NCI-H2171 treated with DMSO at 0.1 percent for 48 hours (cell line): ENCODE data around the gene DONSON.
"Not testable (repeated sequence)": the region's sequence is repeated elsewhere in the genome, so short reads cannot be mapped to it uniquely, and the experiment has no call there.

ENCODE experiments used
- DNase-seq: peaks from one replicate; lab custom pipeline; 2025; lab: John Stamatoyannopoulos, UW

DONSON gene, protein sequence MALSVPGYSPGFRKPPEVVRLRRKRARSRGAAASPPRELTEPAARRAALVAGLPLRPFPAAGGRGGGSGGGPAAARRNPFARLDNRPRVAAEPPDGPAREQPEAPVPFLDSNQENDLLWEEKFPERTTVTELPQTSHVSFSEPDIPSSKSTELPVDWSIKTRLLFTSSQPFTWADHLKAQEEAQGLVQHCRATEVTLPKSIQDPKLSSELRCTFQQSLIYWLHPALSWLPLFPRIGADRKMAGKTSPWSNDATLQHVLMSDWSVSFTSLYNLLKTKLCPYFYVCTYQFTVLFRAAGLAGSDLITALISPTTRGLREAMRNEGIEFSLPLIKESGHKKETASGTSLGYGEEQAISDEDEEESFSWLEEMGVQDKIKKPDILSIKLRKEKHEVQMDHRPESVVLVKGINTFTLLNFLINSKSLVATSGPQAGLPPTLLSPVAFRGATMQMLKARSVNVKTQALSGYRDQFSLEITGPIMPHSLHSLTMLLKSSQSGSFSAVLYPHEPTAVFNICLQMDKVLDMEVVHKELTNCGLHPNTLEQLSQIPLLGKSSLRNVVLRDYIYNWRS

DNA sequence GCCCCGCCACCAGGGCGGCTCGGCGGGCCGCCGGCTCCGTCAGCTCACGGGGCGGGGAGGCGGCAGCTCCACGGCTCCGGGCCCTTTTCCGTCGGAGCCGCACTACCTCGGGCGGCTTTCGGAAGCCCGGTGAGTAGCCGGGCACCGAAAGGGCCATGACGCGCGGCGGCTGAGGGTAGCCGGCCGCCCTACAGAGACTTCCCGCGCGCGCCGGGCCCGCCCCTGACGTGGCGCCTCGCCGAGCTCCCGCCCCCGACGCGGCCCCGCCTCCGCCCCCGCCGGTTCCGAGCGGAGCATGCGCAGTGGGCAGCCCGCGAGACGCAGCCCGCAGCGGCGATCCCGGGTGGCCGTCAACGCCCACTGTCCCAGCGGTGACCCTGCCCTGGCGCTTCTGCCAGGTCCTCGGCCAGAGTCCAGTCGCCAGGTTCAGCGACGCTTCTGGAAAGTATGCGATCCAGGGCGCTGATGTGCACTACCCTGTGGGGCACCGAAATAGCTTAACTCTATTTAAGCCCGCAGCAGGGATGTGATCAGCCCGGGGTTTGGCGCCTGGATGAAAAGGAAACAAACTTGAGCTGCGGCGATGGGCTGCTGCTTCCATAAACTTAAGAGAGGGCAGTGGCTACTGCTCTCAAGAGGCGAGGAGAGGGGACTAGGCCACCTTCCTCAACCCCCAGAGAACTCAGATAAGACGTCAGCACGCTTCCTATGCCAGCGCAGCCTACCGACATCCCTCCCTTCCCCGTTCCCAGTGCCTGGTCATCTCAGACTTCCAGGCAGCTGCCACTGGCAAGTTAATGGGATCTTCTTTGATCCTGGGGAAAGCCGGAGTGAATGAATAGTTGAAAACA, at the start of gene DONSON:
DONSON (minus strand) TSS at position 200 of the 851 bp plus-strand sequence; CDS start at position 157, 43 bp downstream.
- peak; percentile 71 for DNase-seq

DNA sequence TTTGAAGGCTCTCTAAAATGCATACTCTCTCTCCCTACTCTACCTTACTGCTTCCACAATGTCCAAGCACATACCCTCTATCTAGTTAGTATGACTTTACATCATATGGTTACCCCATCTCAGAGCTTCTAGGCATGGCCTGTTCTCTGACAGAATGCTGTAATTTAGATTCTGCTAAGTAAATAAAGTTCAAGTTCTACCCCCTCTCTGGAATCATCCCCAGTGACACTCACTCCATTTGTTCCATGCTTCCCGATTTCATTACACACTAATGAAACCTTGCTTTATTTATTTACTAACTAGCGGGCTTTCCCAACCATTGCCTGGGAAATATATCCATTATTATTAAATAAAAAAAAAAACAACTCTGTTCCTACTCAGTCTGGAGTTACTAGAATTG, 45.8 kb upstream of the DONSON start:
- no peak for DNase-seq

DNA sequence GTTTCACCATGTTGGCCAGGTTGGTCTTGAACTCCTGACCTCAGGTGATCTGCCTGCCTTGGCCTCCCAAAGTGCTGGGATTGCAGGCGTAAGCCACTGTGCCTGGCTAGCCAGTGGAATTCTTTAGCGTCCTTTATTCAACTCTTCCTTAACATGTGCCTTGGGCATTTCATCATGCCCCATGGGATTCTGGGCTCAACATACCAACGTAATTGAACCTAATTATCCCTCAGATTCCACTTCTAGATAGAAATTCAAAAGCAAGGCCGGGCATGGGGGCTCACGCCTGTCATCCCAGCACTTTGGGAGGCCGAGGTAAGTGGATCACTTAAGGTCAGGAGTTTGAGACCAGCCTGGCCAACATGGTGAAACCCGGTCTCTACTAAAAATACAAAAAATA, 37.7 kb upstream of the DONSON start:
- DNase-seq = not testable (repeated sequence)

DNA sequence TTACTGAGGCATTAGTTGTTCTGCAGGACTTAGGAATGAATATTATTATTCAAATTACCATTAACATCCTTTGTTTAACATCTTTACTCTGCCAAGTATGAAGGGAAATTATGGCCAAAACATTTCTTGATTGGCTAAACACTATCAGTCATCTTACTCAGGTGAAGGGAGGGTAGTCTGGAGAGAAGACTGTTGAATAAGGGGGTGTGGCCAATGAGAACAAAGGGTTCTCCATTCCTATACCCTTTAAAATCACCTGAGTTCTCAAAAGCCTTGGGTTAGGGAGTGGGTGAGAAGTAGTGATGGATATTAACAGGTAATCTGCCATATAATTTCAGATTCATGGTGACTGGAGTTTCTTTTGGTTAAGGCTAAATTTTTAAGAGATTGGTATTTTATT, 33.8 kb upstream of the DONSON start:
- DNase-seq = no peak

DNA sequence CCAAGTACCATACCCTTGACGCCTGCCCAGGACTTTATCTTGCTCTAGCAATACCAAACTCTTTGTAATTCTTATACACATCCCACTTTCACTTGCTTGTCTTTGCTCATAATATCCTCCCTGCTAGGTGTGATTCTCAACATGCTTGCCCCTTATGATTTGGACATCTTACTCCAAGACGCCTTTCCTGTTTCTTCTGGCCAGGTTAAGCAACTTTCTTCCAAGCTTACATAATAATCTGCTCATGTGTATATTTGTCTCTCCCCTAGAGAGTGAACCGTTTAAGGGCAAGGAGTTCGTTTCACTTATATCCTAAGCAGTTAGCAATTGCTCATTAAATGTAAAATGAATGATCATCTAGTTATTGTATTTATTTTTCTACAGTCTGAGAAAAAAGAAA, 31.2 kb upstream of the DONSON start:
- DNase-seq = no peak

DNA sequence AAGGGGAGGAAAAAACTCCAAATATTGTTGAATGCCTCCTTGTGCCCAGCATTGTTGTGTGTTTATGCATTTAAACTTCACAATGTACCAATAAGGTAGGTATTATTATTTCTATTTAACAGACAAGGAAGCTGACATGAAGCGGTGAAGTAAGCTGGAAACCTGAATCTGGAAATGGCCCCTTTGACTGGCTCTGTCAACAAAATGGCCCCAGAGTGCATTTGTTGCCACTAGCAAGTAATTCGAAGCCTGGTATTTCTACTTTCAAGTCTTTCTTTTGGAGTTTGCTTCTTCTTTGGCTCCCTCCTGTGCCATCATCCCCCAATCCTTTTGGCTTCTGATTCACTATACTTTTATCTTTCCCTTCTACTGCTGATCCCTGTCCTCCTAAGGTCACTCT, 29.9 kb upstream of the DONSON start:
- no peak for DNase-seq

DNA sequence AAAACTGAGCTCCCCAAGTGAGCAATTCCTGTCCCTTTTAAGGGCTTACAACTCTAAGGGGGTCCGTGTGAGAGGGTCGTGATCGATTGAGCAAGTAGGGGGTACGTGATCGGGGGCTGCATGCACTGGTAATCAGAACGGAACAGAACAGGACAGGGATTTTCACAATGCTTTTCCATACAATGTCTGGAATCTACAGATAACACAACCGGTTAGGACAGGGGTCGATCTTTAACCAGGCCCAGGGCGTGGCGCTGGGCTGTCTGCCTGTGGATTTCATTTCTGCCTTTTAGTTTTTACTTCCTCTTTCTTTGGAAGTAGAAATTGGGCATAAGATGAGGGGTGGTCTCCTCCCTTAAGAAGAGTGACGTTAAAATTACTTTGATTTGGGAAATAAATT, 29.1 kb upstream of the DONSON start:
- DNase-seq = not testable (repeated sequence)

DNA sequence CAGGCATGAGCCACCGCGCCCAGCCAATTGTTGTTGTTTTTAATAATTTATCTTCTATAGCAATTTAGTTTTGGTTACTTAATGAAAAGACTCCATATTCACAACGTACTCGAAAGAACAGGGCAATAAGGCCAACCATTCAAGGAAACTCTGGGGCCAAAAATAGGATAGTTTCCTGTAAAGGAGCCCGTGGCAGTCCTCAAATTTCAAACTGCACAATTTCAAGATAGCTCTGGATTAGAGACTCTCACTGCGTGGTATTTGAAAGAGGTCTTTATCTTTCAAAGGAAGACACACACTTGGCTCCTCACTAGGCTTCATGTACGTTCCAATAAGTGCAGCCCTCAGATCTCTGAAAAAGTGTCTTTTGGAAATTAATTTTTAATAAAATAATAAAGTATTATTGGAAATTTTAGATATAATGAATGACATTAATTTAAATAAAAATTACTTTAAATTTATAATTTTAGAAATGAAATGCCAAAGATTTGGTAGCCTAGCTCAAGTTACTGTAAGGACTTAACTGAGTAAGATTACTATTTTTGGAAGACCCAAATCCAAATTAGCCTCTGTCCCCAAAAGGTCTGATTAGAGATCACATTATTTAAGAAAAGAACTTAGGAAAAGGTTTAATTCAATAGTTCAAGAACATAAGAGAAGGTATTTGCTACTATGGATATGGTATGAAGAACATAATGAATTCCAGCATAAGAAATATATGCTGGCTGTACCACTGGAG, 22.7 kb upstream of the DONSON start:
- DNase-seq = no peak

DNA sequence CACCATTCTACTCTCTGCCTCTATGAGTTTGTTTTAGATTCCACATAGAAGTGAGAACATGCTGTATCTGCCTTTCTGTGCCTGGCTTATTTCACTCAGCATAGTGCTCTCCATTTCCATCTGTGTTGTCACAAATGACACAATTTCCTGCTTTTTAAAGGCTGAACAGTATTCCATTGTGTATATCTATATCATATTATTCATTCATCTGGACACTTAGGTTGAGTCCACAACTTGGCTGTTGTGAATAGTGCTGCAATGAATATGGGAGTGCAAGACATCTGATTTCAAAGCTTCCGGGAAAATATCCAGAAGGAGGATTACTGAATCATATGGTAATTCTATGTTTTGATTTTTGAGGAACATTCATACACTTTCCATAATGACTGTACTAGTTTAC, 20.1 kb upstream of the DONSON start:
- no peak for DNase-seq

DNA sequence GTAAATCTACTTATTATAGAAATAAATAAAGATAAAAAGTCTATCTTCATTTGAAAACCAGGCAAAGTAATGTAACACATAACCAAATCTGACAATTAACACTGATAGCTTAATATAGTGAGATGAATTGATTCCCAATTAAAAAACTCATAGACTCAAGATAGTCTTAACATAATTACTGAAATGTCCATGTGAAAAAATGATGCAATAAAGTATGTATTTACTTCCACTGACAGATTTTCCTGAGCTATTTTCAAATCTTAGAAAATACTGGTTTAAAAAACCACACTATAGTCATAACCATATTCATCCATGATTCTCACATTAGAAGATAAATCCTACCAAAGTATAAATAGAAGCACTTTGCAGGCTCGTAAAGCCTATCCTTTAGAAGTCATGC, 9.6 kb upstream of the DONSON start:
- no peak for DNase-seq

DNA sequence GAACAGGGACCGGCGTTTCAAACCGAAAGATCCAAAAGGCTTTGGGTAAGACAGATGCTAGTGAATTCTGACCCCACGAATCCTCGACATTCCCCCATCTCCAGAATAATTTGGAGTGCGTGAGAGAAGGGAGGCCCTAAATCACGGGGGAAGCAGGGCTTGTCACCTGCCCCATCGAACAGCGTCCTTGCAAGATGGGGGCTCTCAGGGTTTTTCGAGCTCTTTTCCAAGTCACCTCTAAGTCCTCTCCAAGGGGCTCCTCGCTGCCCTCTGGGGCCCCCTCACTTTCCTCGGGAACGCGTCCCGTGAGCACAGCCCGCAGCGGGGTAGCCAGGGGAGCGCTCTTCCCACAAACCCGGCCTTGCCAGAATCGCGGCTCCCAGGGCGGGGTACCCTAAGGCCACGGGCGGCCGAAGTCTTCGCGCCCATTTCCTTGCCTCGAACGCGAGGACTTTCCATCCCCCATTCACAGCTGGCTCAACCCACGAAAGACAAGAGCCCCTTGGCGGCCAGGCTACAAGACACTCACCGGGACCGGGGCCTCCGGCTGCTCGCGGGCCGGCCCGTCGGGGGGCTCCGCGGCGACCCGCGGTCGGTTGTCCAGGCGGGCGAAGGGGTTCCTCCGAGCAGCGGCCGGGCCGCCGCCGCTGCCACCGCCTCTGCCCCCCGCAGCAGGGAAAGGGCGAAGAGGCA, 546 bp downstream of the DONSON start:
- peak; percentile 48 for DNase-seq

DNA sequence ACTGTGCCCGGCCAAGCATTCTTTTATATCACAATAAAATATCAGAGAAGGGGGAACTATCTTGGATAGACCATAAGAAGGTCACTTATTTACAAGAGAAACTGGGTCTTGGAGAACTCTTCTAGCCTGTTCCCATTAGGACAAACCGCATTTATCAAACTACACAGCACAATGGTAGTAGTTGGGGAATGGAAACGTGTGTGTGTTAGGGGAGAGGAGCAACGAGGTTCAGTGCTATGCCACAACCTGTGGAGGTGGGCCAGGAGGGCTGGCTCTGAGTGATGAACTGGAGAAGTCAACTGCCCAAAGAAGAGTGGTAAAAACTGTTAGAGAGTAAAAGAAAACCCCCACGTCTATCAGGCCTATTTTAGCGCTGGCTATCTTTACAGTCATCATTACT, 1.6 kb downstream of the DONSON start:
- no peak for DNase-seq

DNA sequence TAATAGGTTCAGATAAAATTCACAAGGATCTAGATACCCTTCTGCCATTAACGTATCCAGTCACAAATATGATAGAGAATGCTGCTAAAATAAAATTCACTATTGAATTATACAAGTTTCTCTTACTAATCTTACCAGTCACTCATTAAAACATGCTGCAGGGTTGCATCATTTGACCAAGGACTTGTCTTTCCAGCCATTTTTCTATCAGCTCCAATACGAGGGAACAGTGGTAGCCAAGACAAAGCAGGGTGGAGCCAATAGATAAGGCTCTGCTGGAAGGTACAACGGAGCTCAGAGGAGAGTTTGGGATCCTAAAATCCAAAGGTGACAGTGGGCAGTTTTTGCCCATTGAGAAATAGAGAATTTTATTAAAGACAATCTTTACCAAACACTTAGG, 4.0 kb downstream of the DONSON start:
- no peak for DNase-seq

DNA sequence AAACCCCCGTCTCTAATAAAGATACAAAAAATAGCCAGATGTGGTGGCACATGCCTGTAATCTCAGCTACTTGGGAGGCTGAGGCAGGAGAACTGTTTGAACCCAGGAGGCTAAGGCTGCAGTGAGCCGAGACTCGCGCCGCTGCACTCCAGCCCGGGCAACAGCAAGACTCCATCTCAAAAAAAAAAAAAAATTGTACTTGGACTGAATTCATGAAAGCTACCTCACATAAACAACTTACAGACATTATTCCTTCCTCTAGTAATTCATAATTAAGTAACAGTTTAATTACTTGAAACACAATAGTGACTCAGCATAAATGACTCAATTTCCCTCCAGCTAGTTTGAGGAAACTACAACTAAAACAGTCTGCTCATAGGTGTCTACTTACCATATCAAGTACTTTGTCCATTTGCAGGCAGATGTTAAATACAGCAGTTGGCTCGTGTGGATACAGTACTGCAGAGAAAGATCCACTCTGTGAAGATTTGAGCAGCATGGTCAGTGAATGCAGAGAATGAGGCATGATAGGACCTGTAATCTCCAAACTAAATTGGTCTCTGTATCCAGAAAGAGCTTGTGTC, 9.4 kb downstream of the DONSON start:
- peak; percentile 33 for DNase-seq

DNA sequence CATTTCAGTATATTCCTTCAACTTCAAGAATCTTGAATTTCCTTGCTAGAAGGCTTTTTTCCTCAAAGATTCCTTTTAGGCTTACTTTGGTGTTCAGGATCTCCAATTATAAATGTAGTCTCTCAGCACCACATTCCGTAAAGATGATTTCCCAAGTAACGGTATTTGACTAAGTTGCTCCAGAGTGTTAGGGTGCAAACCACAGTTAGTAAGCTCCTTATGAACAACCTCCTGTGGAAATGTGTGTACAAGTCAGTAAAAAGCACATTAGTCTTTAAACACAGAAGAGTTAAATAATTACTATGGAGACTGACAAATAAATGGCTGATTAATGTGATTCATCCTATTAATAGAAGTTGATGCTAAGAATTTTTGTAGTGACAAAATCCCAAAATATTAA, 10.3 kb downstream of the DONSON start:
- DNase-seq = peak; percentile 7

DNA sequence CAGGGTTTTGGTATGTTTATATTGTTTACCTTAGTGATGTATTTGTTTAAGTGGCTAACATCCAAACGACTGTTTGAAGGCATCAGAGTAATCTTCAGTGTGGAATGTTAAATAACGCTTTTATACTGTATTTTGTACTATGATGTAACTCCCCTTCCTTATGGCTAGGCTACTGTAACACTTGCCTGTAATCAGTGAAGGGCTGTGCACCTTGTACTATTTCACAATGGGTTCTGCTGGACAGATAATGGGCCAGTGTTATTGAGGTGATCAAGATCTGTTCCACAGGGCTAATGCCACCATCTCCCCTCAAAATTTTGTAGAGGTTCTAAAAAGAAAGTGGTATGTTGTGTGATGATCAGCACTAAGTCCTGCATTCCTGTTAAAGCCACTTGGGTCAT, 11.7 kb downstream of the DONSON start:
- not testable (repeated sequence) for DNase-seq

DNA sequence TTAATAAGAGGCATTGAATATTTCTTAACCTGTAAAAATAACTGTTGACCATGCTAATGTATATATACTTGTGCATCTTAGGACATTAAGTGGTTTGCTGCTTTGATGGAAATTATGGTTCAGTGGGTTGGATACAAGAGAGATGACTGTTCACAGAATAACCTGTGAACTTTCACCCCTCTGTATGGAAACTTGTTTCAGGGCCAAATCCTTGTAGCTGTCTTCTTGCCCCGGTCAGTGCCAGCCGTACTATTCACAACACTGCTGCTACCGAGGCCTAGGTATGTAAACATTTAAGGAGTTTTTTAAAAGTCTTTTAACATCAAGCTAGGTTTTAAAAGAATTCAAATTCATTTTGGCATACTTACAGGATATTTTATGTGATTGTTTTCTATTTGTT, 16.1 kb downstream of the DONSON start:
- no peak for DNase-seq

DNA sequence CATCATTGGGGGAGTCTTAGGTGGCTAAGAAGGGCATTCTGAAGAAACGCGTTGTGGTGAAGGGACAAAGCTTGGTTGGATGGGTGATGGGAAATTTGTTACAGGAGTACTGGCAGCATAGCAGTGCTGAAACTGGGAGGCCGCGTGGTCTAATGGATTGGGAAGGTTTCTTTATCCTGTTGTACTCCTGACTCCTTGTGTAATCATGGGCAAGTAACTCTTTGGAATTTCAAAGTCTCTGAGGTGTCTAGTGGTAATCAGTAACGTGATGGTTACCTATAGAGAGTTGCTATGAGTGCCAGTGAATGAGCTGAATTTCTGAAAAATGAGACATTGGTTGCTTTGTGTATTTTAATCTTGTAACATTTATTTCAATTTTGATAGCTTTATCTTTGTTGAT, 18.5 kb downstream of the DONSON start:
- no peak for DNase-seq

DNA sequence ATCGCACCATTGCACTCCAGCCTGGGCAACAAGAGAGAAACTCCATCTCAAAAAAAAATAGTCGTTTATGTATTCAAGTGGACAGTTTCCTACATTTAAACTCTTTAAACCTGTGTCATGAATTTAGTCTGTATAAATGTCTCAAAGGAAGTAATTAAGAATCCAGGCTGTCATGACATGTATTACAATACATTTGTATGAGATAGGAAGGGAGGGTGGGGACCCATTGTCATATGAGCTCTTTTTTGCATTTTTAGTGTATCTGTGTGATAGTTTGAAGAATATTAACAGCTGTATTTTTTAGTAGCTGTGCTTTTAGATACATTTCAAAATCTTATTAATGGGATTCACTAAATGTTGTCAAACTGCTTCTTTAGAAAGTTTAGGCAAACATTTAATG, 20.0 kb downstream of the DONSON start:
- DNase-seq = no peak

DNA sequence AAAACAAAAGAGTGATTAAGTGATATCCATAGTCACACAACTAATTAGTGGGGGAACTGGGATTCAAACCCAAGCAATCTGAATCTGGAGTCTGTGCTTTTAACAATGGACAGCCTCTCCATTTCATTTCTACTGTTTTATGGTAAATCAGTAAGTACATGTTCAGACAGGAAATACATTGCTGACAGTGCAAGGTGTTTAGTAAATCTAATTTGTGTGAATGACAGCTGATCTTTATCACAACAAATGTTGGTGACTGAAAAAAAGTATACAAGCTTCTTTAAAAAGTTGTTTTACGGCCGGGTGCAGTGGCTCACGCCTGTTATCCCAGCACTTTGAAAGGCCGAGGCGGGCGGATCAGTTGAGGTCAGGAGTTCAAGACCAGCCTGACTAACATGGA, 20.6 kb downstream of the DONSON start:
- no peak for DNase-seq

DNA sequence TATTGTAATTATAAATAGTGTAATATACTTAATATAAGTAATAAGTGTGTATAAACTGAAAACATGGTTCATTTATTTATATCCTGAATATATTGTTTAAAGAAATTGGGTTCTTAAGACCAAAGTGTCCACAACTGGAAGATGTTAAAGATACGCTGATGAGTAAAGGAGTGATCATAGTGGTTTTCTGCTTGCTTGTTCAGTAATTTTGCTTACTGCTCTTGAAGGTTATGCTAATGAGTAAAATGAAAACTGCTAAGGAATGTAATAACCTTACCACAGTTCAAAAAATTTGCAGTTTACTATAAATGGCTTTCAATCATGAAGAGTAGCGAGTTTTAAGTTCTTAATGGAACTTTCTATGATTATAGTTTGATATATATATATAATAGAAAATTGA, 22.0 kb downstream of the DONSON start:
- no peak for DNase-seq
